GM23338 (cell line): ENCODE data around the gene SIGLEC7. TPM values are rescaled to one million over a fixed set of nuclear protein-coding genes. Genes with fewer than 3 reads are reported as not detected.

Experiments used
- ATAC-seq: fragments of 200-7000 bp; cut with Tn5 transposase; 3 replicates; pipeline ENCODE4 v1.9.1; 2020
- DNase-seq: peaks from one replicate; pipeline ENCODE4 v3.0.0-alpha.2; 2015; ENCODE audit warnings: low spot score
- H2AFZ ChIP-seq: fragments of 200-600 bp; sonication (generic); 2 replicates; pipeline ENCODE4 v1.8.0; 2016; ENCODE audit warnings: antibody characterized with exemption, mild to moderate bottlenecking, moderate library complexity
- H3F3A ChIP-seq: fragments of 200-600 bp; sonication (generic); replicated peaks from 2 replicates; pipeline ENCODE4 v1.8.0; 2017; ENCODE audit warnings: antibody characterized with exemption, mixed run types, low read depth
- H3K27ac ChIP-seq: fragments of 200-600 bp; sonication (generic); 2 replicates; pipeline ENCODE4 v1.6.1; 2016; ENCODE audit warnings: low read depth
- H3K27me3 ChIP-seq: fragments of 200-600 bp; sonication (generic); 2 replicates; pipeline ENCODE4 v1.8.0; 2016; ENCODE audit warnings: mild to moderate bottlenecking, mixed run types, moderate library complexity; ENCODE audit not compliant: insufficient read depth
- H3K36me3 ChIP-seq: fragments of 200-600 bp; sonication (generic); 2 replicates; pipeline ENCODE4 v1.8.0; 2016; ENCODE audit warnings: mild to moderate bottlenecking; ENCODE audit not compliant: insufficient read depth
- H3K4me1 ChIP-seq: fragments of 200-600 bp; sonication (generic); 2 replicates; pipeline ENCODE4 v1.8.0; 2016; ENCODE audit warnings: mild to moderate bottlenecking, moderate library complexity; ENCODE audit not compliant: insufficient read depth
- H3K4me2 ChIP-seq: fragments of 200-600 bp; sonication (generic); 2 replicates; pipeline ENCODE4 v1.7.1; 2017; ENCODE audit warnings: mixed run types
- H3K4me3 ChIP-seq: fragments of 200-600 bp; sonication (generic); 2 replicates; pipeline ENCODE4 v1.6.1; 2016; ENCODE audit warnings: mixed run types
- H3K79me2 ChIP-seq: fragments of 200-600 bp; sonication (generic); replicated peaks from 2 replicates; pipeline ENCODE4 v1.8.0; 2017; ENCODE audit warnings: mild to moderate bottlenecking; ENCODE audit not compliant: insufficient read depth
- H3K9me2 ChIP-seq: fragments of 200-600 bp; sonication (generic); 2 replicates; pipeline ENCODE4 v1.8.0; 2017; ENCODE audit not compliant: insufficient read depth
- H4K20me1 ChIP-seq: fragments of 200-600 bp; sonication (generic); replicated peaks from 2 replicates; pipeline ENCODE4 v1.8.0; 2017; ENCODE audit warnings: mild to moderate bottlenecking; ENCODE audit not compliant: insufficient read depth
- H3K27ac Mint-ChIP-seq: 2 replicates; pipeline ENCODE4 v1.8.0; 2020; ENCODE audit warnings: inconsistent platforms, mild to moderate bottlenecking, moderate library complexity, mixed read lengths
- H3K27me3 Mint-ChIP-seq: 3 replicates; pipeline ENCODE4 v1.8.0; 2022; ENCODE audit warnings: low read depth, mild to moderate bottlenecking, moderate library complexity, mixed read lengths, inconsistent platforms; ENCODE audit not compliant: insufficient read depth, poor library complexity
- H3K36me3 Mint-ChIP-seq: 3 replicates; pipeline ENCODE4 v1.8.0; 2021; ENCODE audit warnings: low read depth, mild to moderate bottlenecking, inconsistent platforms, moderate library complexity, mixed read lengths
- H3K4me1 Mint-ChIP-seq: 3 replicates; pipeline ENCODE4 v1.8.0; 2020; ENCODE audit warnings: mild to moderate bottlenecking, inconsistent platforms, mixed read lengths
- H3K4me3 Mint-ChIP-seq: 3 replicates; pipeline ENCODE4 v1.8.0; 2021; ENCODE audit warnings: moderate library complexity, mild to moderate bottlenecking, inconsistent platforms, mixed read lengths
- H3K9me3 Mint-ChIP-seq: 3 replicates; pipeline ENCODE4 v1.8.0; 2020; ENCODE audit warnings: moderate library complexity, mild to moderate bottlenecking, inconsistent platforms, mixed read lengths
- CREB1 ChIP-seq: fragments of 250-450 bp; sonication (Bioruptor Pico); IDR thresholded peaks from 2 replicates; pipeline ENCODE4 v1.5.0; 2020; ENCODE audit warnings: low read depth, mild to moderate bottlenecking, moderate library complexity
- EZH2 ChIP-seq: fragments of 200-600 bp; sonication (generic); IDR thresholded peaks from one replicate; pipeline ENCODE4 v1.8.0; 2017; ENCODE audit warnings: antibody characterized with exemption, mild to moderate bottlenecking, low read depth; ENCODE audit not compliant: unreplicated experiment
- EZH2phosphoT487 ChIP-seq: fragments of 200-600 bp; sonication (generic); IDR thresholded peaks from one replicate; pipeline ENCODE4 v1.8.1; 2018; ENCODE audit warnings: antibody characterized with exemption; ENCODE audit not compliant: unreplicated experiment
- JUNB ChIP-seq: IDR thresholded peaks from one replicate; pipeline ENCODE4 v1.6.1; 2016; ENCODE audit warnings: antibody characterized with exemption; ENCODE audit not compliant: unreplicated experiment
- NANOG ChIP-seq: IDR thresholded peaks from 2 replicates; pipeline ENCODE4 v1.6.1; 2016; ENCODE audit warnings: antibody characterized with exemption, borderline replicate concordance
- POLR2AphosphoS5 ChIP-seq: IDR thresholded peaks from 2 replicates; pipeline ENCODE4 v1.6.1; 2016; ENCODE audit warnings: antibody characterized with exemption, low read depth
- STAT1 ChIP-seq: IDR thresholded peaks from one replicate; pipeline ENCODE4 v1.6.1; 2016; ENCODE audit warnings: antibody characterized with exemption; ENCODE audit not compliant: unreplicated experiment
- ZNF114 ChIP-seq: fragments of 250-450 bp; sonication (Bioruptor Pico); IDR thresholded peaks from 2 replicates; pipeline ENCODE4 v1.5.0; 2020; ENCODE audit warnings: mild to moderate bottlenecking, moderate library complexity
- ZNF331 ChIP-seq: fragments of 250-450 bp; sonication (Bioruptor Pico); IDR thresholded peaks from 2 replicates; pipeline ENCODE4 v1.5.0; 2020; ENCODE audit warnings: low read depth, mild to moderate bottlenecking, moderate library complexity
- polyA plus RNA-seq: library from polyadenylated mRNA; unstranded; fragments of >200 nt; fragmentation: Nextera tagmentation; extraction: Ambion mirVana; gene quantifications from 2 replicates; pipeline ENCODE4 v1.2.1, GENCODE V29; 2016
- total RNA-seq: library from RNA; depleted of rRNA; stranded (reverse); fragments of >200 nt; shearing (Covaris generic); gene quantifications from 2 replicates; pipeline ENCODE4 v1.2.3, GENCODE V29; 2014
- TF ChIP-seq, protein P1 (sequence below), 2 experiments: fragments of 200-600 bp in 1 of 2; sonication (generic) in 1 of 2; conservative IDR thresholded peaks; 2 replicates each; pipeline versions ENCODE4 v1.5.1 to v1.6.1; 2016 to 2017; ENCODE audit warnings: antibody characterized with exemption in 2 of 2, low read depth in 2 of 2, mild to moderate bottlenecking in 2 of 2, moderate library complexity in 1 of 2
- TF ChIP-seq, protein P2 (sequence below): IDR thresholded peaks from one replicate; pipeline ENCODE4 v1.6.1; 2018; ENCODE audit warnings: antibody characterized with exemption; ENCODE audit not compliant: unreplicated experiment
- TF ChIP-seq, protein P3 (sequence below): fragments of 250-450 bp; sonication (Bioruptor Pico); IDR thresholded peaks from 2 replicates; pipeline ENCODE4 v1.5.0; 2020; ENCODE audit warnings: mild to moderate bottlenecking, moderate library complexity
- TF ChIP-seq, protein P4 (sequence below): IDR thresholded peaks from 2 replicates; pipeline ENCODE4 v1.6.1; 2016; ENCODE audit warnings: antibody characterized with exemption

Gene SIGLEC7
- total and polyA plus RNA-seq, 2 experiments from 2014 or later: not detected

DNA sequence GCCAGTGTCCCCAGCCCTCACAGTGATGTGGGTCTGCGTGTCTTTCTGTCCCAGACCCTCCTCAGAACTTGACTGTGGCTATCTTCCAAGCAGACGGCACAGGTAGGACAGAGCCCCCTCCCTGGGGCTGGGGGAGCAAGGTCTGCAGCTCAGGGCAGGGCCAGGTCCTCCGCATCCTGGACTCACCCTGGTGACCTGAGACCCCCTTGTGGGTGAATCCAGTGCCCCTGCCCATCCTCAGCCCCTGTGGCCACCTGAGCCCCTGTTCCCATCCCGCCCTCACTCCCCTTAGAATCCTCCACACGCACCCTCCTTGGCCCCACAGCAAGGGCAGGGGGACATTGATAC lies 43.7 kb downstream of the SIGLEC7 start:
- no peak overlapping the region for H3K27ac Mint-ChIP-seq
- TF ChIP-seq ZNF114 (CRISPR knock-in tag) (no peak), STAT1 (no peak), ZNF331 (no peak), CREB1 (no peak), EZH2phosphoT487 (no peak), POLR2AphosphoS5 (no peak), EZH2 (no peak), JUNB (no peak), NANOG (no peak)
- TF ChIP-seq, protein P1, sequence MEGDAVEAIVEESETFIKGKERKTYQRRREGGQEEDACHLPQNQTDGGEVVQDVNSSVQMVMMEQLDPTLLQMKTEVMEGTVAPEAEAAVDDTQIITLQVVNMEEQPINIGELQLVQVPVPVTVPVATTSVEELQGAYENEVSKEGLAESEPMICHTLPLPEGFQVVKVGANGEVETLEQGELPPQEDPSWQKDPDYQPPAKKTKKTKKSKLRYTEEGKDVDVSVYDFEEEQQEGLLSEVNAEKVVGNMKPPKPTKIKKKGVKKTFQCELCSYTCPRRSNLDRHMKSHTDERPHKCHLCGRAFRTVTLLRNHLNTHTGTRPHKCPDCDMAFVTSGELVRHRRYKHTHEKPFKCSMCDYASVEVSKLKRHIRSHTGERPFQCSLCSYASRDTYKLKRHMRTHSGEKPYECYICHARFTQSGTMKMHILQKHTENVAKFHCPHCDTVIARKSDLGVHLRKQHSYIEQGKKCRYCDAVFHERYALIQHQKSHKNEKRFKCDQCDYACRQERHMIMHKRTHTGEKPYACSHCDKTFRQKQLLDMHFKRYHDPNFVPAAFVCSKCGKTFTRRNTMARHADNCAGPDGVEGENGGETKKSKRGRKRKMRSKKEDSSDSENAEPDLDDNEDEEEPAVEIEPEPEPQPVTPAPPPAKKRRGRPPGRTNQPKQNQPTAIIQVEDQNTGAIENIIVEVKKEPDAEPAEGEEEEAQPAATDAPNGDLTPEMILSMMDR (conservative IDR thresholded peaks at IDR 0.05; ENCODE audit: low read depth in 2 of 2): no peak
- TF ChIP-seq, protein P2, sequence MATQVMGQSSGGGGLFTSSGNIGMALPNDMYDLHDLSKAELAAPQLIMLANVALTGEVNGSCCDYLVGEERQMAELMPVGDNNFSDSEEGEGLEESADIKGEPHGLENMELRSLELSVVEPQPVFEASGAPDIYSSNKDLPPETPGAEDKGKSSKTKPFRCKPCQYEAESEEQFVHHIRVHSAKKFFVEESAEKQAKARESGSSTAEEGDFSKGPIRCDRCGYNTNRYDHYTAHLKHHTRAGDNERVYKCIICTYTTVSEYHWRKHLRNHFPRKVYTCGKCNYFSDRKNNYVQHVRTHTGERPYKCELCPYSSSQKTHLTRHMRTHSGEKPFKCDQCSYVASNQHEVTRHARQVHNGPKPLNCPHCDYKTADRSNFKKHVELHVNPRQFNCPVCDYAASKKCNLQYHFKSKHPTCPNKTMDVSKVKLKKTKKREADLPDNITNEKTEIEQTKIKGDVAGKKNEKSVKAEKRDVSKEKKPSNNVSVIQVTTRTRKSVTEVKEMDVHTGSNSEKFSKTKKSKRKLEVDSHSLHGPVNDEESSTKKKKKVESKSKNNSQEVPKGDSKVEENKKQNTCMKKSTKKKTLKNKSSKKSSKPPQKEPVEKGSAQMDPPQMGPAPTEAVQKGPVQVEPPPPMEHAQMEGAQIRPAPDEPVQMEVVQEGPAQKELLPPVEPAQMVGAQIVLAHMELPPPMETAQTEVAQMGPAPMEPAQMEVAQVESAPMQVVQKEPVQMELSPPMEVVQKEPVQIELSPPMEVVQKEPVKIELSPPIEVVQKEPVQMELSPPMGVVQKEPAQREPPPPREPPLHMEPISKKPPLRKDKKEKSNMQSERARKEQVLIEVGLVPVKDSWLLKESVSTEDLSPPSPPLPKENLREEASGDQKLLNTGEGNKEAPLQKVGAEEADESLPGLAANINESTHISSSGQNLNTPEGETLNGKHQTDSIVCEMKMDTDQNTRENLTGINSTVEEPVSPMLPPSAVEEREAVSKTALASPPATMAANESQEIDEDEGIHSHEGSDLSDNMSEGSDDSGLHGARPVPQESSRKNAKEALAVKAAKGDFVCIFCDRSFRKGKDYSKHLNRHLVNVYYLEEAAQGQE: no peak
- TF ChIP-seq, protein P3, sequence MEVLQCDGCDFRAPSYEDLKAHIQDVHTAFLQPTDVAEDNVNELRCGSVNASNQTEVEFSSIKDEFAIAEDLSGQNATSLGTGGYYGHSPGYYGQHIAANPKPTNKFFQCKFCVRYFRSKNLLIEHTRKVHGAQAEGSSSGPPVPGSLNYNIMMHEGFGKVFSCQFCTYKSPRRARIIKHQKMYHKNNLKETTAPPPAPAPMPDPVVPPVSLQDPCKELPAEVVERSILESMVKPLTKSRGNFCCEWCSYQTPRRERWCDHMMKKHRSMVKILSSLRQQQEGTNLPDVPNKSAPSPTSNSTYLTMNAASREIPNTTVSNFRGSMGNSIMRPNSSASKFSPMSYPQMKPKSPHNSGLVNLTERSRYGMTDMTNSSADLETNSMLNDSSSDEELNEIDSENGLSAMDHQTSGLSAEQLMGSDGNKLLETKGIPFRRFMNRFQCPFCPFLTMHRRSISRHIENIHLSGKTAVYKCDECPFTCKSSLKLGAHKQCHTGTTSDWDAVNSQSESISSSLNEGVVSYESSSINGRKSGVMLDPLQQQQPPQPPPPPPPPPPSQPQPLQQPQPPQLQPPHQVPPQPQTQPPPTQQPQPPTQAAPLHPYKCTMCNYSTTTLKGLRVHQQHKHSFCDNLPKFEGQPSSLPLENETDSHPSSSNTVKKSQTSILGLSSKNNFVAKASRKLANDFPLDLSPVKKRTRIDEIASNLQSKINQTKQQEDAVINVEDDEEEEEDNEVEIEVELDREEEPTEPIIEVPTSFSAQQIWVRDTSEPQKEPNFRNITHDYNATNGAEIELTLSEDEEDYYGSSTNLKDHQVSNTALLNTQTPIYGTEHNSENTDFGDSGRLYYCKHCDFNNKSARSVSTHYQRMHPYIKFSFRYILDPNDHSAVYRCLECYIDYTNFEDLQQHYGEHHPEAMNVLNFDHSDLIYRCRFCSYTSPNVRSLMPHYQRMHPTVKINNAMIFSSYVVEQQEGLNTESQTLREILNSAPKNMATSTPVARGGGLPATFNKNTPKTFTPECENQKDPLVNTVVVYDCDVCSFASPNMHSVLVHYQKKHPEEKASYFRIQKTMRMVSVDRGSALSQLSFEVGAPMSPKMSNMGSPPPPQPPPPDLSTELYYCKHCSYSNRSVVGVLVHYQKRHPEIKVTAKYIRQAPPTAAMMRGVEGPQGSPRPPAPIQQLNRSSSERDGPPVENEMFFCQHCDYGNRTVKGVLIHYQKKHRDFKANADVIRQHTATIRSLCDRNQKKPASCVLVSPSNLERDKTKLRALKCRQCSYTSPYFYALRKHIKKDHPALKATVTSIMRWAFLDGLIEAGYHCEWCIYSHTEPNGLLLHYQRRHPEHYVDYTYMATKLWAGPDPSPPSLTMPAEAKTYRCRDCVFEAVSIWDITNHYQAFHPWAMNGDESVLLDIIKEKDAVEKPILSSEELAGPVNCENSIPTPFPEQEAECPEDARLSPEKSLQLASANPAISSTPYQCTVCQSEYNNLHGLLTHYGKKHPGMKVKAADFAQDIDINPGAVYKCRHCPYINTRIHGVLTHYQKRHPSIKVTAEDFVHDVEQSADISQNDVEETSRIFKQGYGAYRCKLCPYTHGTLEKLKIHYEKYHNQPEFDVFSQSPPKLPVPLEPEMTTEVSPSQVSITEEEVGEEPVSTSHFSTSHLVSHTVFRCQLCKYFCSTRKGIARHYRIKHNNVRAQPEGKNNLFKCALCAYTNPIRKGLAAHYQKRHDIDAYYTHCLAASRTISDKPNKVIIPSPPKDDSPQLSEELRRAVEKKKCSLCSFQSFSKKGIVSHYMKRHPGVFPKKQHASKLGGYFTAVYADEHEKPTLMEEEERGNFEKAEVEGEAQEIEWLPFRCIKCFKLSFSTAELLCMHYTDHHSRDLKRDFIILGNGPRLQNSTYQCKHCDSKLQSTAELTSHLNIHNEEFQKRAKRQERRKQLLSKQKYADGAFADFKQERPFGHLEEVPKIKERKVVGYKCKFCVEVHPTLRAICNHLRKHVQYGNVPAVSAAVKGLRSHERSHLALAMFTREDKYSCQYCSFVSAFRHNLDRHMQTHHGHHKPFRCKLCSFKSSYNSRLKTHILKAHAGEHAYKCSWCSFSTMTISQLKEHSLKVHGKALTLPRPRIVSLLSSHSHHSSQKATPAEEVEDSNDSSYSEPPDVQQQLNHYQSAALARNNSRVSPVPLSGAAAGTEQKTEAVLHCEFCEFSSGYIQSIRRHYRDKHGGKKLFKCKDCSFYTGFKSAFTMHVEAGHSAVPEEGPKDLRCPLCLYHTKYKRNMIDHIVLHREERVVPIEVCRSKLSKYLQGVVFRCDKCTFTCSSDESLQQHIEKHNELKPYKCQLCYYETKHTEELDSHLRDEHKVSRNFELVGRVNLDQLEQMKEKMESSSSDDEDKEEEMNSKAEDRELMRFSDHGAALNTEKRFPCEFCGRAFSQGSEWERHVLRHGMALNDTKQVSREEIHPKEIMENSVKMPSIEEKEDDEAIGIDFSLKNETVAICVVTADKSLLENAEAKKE (CRISPR knock-in tag): no peak
- TF ChIP-seq, protein P4, sequence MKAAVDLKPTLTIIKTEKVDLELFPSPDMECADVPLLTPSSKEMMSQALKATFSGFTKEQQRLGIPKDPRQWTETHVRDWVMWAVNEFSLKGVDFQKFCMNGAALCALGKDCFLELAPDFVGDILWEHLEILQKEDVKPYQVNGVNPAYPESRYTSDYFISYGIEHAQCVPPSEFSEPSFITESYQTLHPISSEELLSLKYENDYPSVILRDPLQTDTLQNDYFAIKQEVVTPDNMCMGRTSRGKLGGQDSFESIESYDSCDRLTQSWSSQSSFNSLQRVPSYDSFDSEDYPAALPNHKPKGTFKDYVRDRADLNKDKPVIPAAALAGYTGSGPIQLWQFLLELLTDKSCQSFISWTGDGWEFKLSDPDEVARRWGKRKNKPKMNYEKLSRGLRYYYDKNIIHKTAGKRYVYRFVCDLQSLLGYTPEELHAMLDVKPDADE: no peak
- Histone ChIP-seq H3K4me1 (no peaks in the 10 kb centered on the region), H3K9me2 (0 out of 2 replicates have a peak, but pooled peaks cover 2% of the 10 kb centered on the region), H3K36me3 (no peaks in the 10 kb centered on the region), H3K4me2 (no peak overlapping the region), H3K79me2 (no peaks in the 10 kb centered on the region), H2AFZ (no peak overlapping the region), H4K20me1 (no peaks in the 10 kb centered on the region), H3K27ac (no peak overlapping the region), H3K27me3 (peaks cover 11% of the 10 kb centered on the region; the same call in 1 of the 2 replicates), H3F3A (no peaks in the 10 kb centered on the region), H3K4me3 (no peak overlapping the region)
- DNase-seq: no peak
- H3K27me3 Mint-ChIP-seq: peaks cover 18% of the 10 kb centered on the region
- H3K4me1 Mint-ChIP-seq: no peaks in the 10 kb centered on the region
- no peak for ATAC-seq
- H3K4me3 Mint-ChIP-seq: no peak overlapping the region
- no peaks in the 10 kb centered on the region for H3K36me3 Mint-ChIP-seq
- H3K9me3 Mint-ChIP-seq: peaks cover 35% of the 10 kb centered on the region
